Neural progenitor cell (in vitro differentiated cells): ENCODE results near the gene ZMYND8.

Source experiments
- EZH2 ChIP-seq: fragments of 200-600 bp; sonication (generic); IDR thresholded peaks from 2 replicates; pipeline ENCODE4 v1.6.1; 2017; ENCODE audit warnings: antibody characterized with exemption, mild to moderate bottlenecking, moderate library complexity
- TF ChIP-seq, protein P1 (sequence below): fragments of 200-600 bp; sonication (generic); IDR thresholded peaks from 2 replicates; pipeline ENCODE4 v1.5.1; 2017; ENCODE audit warnings: antibody characterized with exemption, mild to moderate bottlenecking

DNA sequence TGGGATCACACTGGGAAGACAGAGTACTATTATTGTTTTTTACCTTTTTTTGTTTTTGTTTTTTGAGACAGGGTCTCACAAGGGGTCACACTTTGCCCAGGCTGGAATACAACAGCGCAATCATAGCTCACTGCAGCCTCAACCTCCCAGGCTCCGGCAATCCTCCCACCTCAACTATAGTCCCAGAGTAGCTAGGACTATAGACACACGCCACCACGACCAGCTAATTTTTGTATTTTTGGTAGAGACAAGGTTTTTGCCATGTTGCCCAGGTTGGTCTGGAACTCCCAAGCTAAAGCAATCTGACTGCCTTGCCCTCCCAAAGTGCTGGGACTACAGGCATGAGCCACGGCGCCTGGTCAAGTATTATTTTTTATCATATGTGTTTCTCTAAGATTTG, 81.0 kb downstream of the ZMYND8 start:
- TF ChIP-seq, protein P1, sequence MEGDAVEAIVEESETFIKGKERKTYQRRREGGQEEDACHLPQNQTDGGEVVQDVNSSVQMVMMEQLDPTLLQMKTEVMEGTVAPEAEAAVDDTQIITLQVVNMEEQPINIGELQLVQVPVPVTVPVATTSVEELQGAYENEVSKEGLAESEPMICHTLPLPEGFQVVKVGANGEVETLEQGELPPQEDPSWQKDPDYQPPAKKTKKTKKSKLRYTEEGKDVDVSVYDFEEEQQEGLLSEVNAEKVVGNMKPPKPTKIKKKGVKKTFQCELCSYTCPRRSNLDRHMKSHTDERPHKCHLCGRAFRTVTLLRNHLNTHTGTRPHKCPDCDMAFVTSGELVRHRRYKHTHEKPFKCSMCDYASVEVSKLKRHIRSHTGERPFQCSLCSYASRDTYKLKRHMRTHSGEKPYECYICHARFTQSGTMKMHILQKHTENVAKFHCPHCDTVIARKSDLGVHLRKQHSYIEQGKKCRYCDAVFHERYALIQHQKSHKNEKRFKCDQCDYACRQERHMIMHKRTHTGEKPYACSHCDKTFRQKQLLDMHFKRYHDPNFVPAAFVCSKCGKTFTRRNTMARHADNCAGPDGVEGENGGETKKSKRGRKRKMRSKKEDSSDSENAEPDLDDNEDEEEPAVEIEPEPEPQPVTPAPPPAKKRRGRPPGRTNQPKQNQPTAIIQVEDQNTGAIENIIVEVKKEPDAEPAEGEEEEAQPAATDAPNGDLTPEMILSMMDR, result no peak
- no peak for TF ChIP-seq EZH2
